Left lung (tissue), 10 donors: Measurements from ENCODE around the gene BLOC1S5. TPM values are rescaled to one million over a fixed set of nuclear protein-coding genes. Genes with fewer than 3 reads are reported as not detected.

Experiments used
- ATAC-seq: fragments of 200-7000 bp; cut with Tn5 transposase; one replicate; pipeline ENCODE4 v1.9.1; 2020; ENCODE audit warnings: moderate library complexity
- DNase-seq, 4 donors: peaks; one replicate each; pipeline ENCODE4 v3.0.0-alpha.2; 2013 to 2020
- H3K27ac ChIP-seq, 2 donors: fragments of 200-600 bp; sonication (generic) in 1 of 2; one replicate each; pipeline versions ENCODE4 v1.5.0 to v1.8.0; 2020 to 2021
- H3K27me3 ChIP-seq, 2 donors: fragments of 200-600 bp; sonication (generic) in 1 of 2; one replicate each; pipeline versions ENCODE4 v1.5.0 to v1.8.0; 2020 to 2021
- H3K36me3 ChIP-seq, 2 donors: fragments of 200-600 bp; sonication (generic) in 1 of 2; one replicate each; pipeline versions ENCODE4 v1.5.0 to v1.8.0; 2020 to 2021
- H3K4me1 ChIP-seq, 2 donors: fragments of 200-600 bp; one replicate each; pipeline ENCODE4 v1.8.0; 2021
- H3K4me3 ChIP-seq, 2 donors: fragments of 200-600 bp; sonication (generic) in 1 of 2; one replicate each; pipeline versions ENCODE4 v1.5.0 to v1.8.0; 2020 to 2021; ENCODE audit warnings: mild to moderate bottlenecking in 1 of 2
- H3K9me3 ChIP-seq, 2 donors: fragments of 200-600 bp; sonication (generic) in 1 of 2; one replicate each; pipeline versions ENCODE4 v1.5.0 to v1.8.0; 2020 to 2021
- CTCF ChIP-seq, 2 donors: fragments of 200-600 bp; sonication (generic) in 1 of 2; IDR thresholded peaks; one replicate each; pipeline versions ENCODE4 v1.5.0 to v1.8.0; 2021; ENCODE audit warnings: antibody characterized with exemption in 2 of 2
- intact Hi-C, 2 donors: fragments of 100-400 bp; cut with DNase I; formaldehyde crosslinking; loops; one replicate each; pipeline versions ENCODE4 v1.11.2 to v1.14.2; 2022
- polyA plus RNA-seq, 6 donors: library from polyadenylated mRNA; unstranded; fragments of 120-200 nt; gene quantifications; one replicate each; pipeline ENCODE4 v1.2.1, GENCODE V29; 2013; ENCODE audit not compliant: insufficient read length in 6 of 6
- total RNA-seq, 2 donors: library from RNA; stranded (reverse); fragmentation: NEBNext Ultra II Directional; extraction: Animal tissue kit (Norgen Biotek cat#: 25700); gene quantifications; one replicate each; pipeline ENCODE4 v1.2.1, GENCODE V29; 2021
- donor health status: DM: no; HTN: yes; CAD: no.
- donor health status: DM: no; HTN: no; CAD: no.

Gene BLOC1S5
- total and polyA plus RNA-seq, 8 donors = 10.8 to 22.6 (median 18.7) TPM

GRCh38 chr6:8013763-8014162, 50.4 kb downstream of the BLOC1S5 start:
- peaks cover 0 to 23% of the 10 kb centered on the region in 2 donors for H3K36me3 ChIP-seq
- TF ChIP-seq CTCF (IDR thresholded peaks at IDR 0.05) = no peak
- H3K4me3 ChIP-seq = no peak overlapping the region
- ATAC-seq (no peak), DNase-seq (no peak)
- no peaks in the 10 kb centered on the region for H3K9me3 ChIP-seq
- intact Hi-C loops = no loop called here
- no peaks in the 10 kb centered on the region for H3K27me3 ChIP-seq
- no peaks in the 10 kb centered on the region for H3K4me1 ChIP-seq
- H3K27ac ChIP-seq = no peak overlapping the region

GRCh38 chr6:8006208-8006607, 58.0 kb downstream of the BLOC1S5 start:
- intact Hi-C loops = loop anchor here in 1 of 2 donors (5.0 kb wide), 1 partner anchor 284 kb away; no protein-coding TSS in a partner anchor
- Histone ChIP-seq H3K9me3 (no peaks in the 10 kb centered on the region), H3K4me3 (no peak overlapping the region), H3K27ac (no peak overlapping the region), H3K27me3 (no peaks in the 10 kb centered on the region), H3K36me3 (no peaks in the 10 kb centered on the region), H3K4me1 (no peaks in the 10 kb centered on the region)
- peak; percentile 70 for ATAC-seq
- peak in 1 of 2 donors; percentile 35 for TF ChIP-seq CTCF (IDR thresholded peaks at IDR 0.05)
- peak in 1 of 4 donors; percentile 53 for DNase-seq

- no peak overlapping the region for H3K4me3 ChIP-seq
- no peak overlapping the region for H3K27ac ChIP-seq
- intact Hi-C loops = loop anchor here in 1 of 2 donors (5.0 kb wide), 1 partner anchor 283 kb away; no protein-coding TSS in a partner anchor
- no peak for ATAC-seq
- TF ChIP-seq CTCF (IDR thresholded peaks at IDR 0.05) = no peak
- no peaks in the 10 kb centered on the region for H3K9me3 ChIP-seq
- no peaks in the 10 kb centered on the region for H3K4me1 ChIP-seq
- H3K36me3 ChIP-seq = no peaks in the 10 kb centered on the region
- no peak for DNase-seq
- no peaks in the 10 kb centered on the region for H3K27me3 ChIP-seq
These were observed 59.1 kb downstream of the BLOC1S5 start for GRCh38 chr6:8005136-8005535.

GRCh38 chr6:8000636-8001035, 63.6 kb downstream of the BLOC1S5 start:
- intact Hi-C loops = no loop called here
- H3K36me3 ChIP-seq = no peaks in the 10 kb centered on the region

GRCh38 chr6:8000188-8000596, 64.0 kb downstream of the BLOC1S5 start:
- no peak for TF ChIP-seq CTCF (IDR thresholded peaks at IDR 0.05)
- Histone ChIP-seq H3K27ac (peak overlapping the region in 1 of 2 donors; percentile 23), H3K4me1 (no peaks in the 10 kb centered on the region), H3K9me3 (no peaks in the 10 kb centered on the region), H3K4me3 (no peak overlapping the region), H3K36me3 (no peaks in the 10 kb centered on the region), H3K27me3 (no peaks in the 10 kb centered on the region)
- intact Hi-C loops = no loop called here
- ATAC-seq (no peak), DNase-seq (no peak)

More at GRCh38 chr6:8000636-8001035, 63.6 kb downstream of the BLOC1S5 start:
- no peak for TF ChIP-seq CTCF (IDR thresholded peaks at IDR 0.05)
- Histone ChIP-seq H3K9me3 (no peaks in the 10 kb centered on the region), H3K4me3 (no peak overlapping the region), H3K27me3 (no peaks in the 10 kb centered on the region), H3K27ac (no peak overlapping the region), H3K4me1 (no peaks in the 10 kb centered on the region)
- DNase-seq = no peak
- no peak for ATAC-seq
